SU-DHL-6 (cell line): ENCODE data around the gene NTPCR.

Source experiments
- EZH2phosphoT487 ChIP-seq: fragments of 200-600 bp; sonication (generic), shearing (Covaris generic); conservative IDR thresholded peaks from 2 replicates; pipeline ENCODE4 v1.6.1; 2018; ENCODE audit warnings: mild to moderate bottlenecking, antibody characterized with exemption, low read length, moderate library complexity, mixed read lengths
- TF ChIP-seq, protein P1 (sequence below): fragments of 200-600 bp; sonication (generic); IDR thresholded peaks from one replicate; pipeline ENCODE4 v1.5.1; 2017; ENCODE audit warnings: antibody characterized with exemption, mild to moderate bottlenecking, low read length, moderate library complexity; ENCODE audit not compliant: insufficient read depth, poor library complexity, severe bottlenecking

- TF ChIP-seq, protein P1, sequence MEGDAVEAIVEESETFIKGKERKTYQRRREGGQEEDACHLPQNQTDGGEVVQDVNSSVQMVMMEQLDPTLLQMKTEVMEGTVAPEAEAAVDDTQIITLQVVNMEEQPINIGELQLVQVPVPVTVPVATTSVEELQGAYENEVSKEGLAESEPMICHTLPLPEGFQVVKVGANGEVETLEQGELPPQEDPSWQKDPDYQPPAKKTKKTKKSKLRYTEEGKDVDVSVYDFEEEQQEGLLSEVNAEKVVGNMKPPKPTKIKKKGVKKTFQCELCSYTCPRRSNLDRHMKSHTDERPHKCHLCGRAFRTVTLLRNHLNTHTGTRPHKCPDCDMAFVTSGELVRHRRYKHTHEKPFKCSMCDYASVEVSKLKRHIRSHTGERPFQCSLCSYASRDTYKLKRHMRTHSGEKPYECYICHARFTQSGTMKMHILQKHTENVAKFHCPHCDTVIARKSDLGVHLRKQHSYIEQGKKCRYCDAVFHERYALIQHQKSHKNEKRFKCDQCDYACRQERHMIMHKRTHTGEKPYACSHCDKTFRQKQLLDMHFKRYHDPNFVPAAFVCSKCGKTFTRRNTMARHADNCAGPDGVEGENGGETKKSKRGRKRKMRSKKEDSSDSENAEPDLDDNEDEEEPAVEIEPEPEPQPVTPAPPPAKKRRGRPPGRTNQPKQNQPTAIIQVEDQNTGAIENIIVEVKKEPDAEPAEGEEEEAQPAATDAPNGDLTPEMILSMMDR: no peak
- TF ChIP-seq EZH2phosphoT487: no peak
These were observed 16.3 kb downstream of the NTPCR start for GRCh38 chr1:232966663-232967062.
